GM23248 (cell line): ENCODE results near the gene LIMA1. TPM values are rescaled to one million over a fixed set of nuclear protein-coding genes. Genes with fewer than 3 reads are reported as not detected.

Experiments used
- DNase-seq: peaks from one replicate; pipeline ENCODE4 v3.0.0-alpha.2; 2015
- H2AFZ ChIP-seq: fragments of 200-600 bp; sonication (generic); 2 replicates; pipeline ENCODE4 v1.6.1; 2016; ENCODE audit warnings: antibody characterized with exemption
- H3F3A ChIP-seq: fragments of 200-600 bp; sonication (generic); 2 replicates; pipeline ENCODE4 v1.6.1; 2016; ENCODE audit warnings: mild to moderate bottlenecking, antibody characterized with exemption, mixed run types; ENCODE audit not compliant: insufficient read depth
- H3K27ac ChIP-seq: fragments of 200-600 bp; sonication (generic); 2 replicates; pipeline ENCODE4 v1.5.1; 2016; ENCODE audit warnings: mild to moderate bottlenecking
- H3K27me3 ChIP-seq: fragments of 200-600 bp; sonication (generic); replicated peaks from 2 replicates; pipeline ENCODE4 v1.6.1; 2016; ENCODE audit warnings: mild to moderate bottlenecking; ENCODE audit not compliant: insufficient read depth
- H3K36me3 ChIP-seq: fragments of 200-600 bp; sonication (generic); 2 replicates; pipeline ENCODE4 v1.6.1; 2016; ENCODE audit warnings: low read depth, mild to moderate bottlenecking
- H3K4me1 ChIP-seq: fragments of 200-600 bp; sonication (generic); 2 replicates; pipeline ENCODE4 v1.6.1; 2016; ENCODE audit warnings: mild to moderate bottlenecking; ENCODE audit not compliant: insufficient read depth
- H3K4me2 ChIP-seq: fragments of 200-600 bp; sonication (generic); one replicate; pipeline ENCODE4 v1.6.1; 2016; ENCODE audit warnings: mild to moderate bottlenecking; ENCODE audit not compliant: unreplicated experiment
- H3K4me3 ChIP-seq: fragments of 200-600 bp; sonication (generic); 2 replicates; pipeline ENCODE4 v1.5.1; 2016; ENCODE audit warnings: mild to moderate bottlenecking
- H3K79me2 ChIP-seq: fragments of 200-600 bp; sonication (generic); 2 replicates; pipeline ENCODE4 v1.6.1; 2016; ENCODE audit warnings: mild to moderate bottlenecking; ENCODE audit not compliant: insufficient read depth
- H3K9ac ChIP-seq: fragments of 200-600 bp; sonication (generic); 2 replicates; pipeline ENCODE4 v1.6.1; 2016; ENCODE audit warnings: mild to moderate bottlenecking
- H3K9me2 ChIP-seq: fragments of 200-600 bp; sonication (generic); 2 replicates; pipeline ENCODE4 v1.6.1; 2016; ENCODE audit warnings: mixed run types, mild to moderate bottlenecking, moderate library complexity; ENCODE audit not compliant: insufficient read depth
- H3K9me3 ChIP-seq: fragments of 200-600 bp; sonication (generic); one replicate; pipeline ENCODE4 v1.6.1; 2017; ENCODE audit warnings: low read depth
- H4K20me1 ChIP-seq: fragments of 200-600 bp; sonication (generic); 2 replicates; pipeline ENCODE4 v1.6.0; 2016; ENCODE audit not compliant: insufficient read depth
- EZH2 ChIP-seq: fragments of 200-600 bp; sonication (generic); IDR thresholded peaks from 2 replicates; pipeline ENCODE4 v1.6.1; 2018; ENCODE audit warnings: antibody characterized with exemption, mild to moderate bottlenecking; ENCODE audit not compliant: insufficient read depth, poor library complexity, severe bottlenecking
- EZH2phosphoT487 ChIP-seq: fragments of 200-600 bp; sonication (generic); IDR thresholded peaks from 2 replicates; pipeline ENCODE4 v1.6.1; 2018; ENCODE audit warnings: antibody characterized with exemption, moderate library complexity, mild to moderate bottlenecking, low read depth; ENCODE audit not compliant: insufficient read depth
- whole genome bisulfite sequencing, 2 experiments: methylation state at CpG; one replicate each; pipeline ENCODE4 v1.1.6; 2015 to 2017; ENCODE audit warnings: low lambda C conversion rate in 2 of 2, low coverage in 1 of 2; ENCODE audit errors: missing lambda C conversion rate in 2 of 2; 5-methylcytosine and 5-hydroxymethylcytosine counted together
- in situ Hi-C: fragments of 300-500 bp; cut with MboI; formaldehyde crosslinking; loops from 2 replicates; pipeline ENCODE4 v1.15.0; 2020
- polyA plus RNA-seq: library from polyadenylated mRNA; unstranded; fragments of >200 nt; fragmentation: Nextera tagmentation; extraction: Ambion mirVana; gene quantifications from 2 replicates; pipeline ENCODE4 v1.2.1, GENCODE V29; 2016
- total RNA-seq: library from RNA; depleted of rRNA; stranded (reverse); fragments of >200 nt; shearing (Covaris generic); gene quantifications from 2 replicates; pipeline ENCODE4 v1.2.3, GENCODE V29; 2014

LIMA1 gene
- total and polyA plus RNA-seq, 2 experiments from 2014 or later = 180 to 256 TPM

GRCh38 chr12:50218386-50218785 lies 64.9 kb downstream of the LIMA1 start:
- no peak for TF ChIP-seq EZH2phosphoT487
- TF ChIP-seq EZH2 = no peak
- Histone ChIP-seq H3K9me2 (no peaks in the 10 kb centered on the region), H2AFZ (no peak overlapping the region), H3K4me1 (peaks cover 52% of the 10 kb centered on the region), H3K79me2 (peaks cover 100% of the 10 kb centered on the region), H3F3A (peaks cover 76% of the 10 kb centered on the region), H3K4me3 (peak overlapping the region; percentile 96), H4K20me1 (0 out of 2 replicates have a peak, but pooled peaks cover 5% of the 10 kb centered on the region), H3K27me3 (no peaks in the 10 kb centered on the region), H3K9me3 (no peaks in the 10 kb centered on the region), H3K9ac (peak overlapping the region; percentile 18; the same call in 1 of the 2 replicates), H3K36me3 (peaks cover 33% of the 10 kb centered on the region), H3K27ac (peak overlapping the region; percentile 93), H3K4me2 (peak overlapping the region; percentile 78)
- WGBS, 2 experiments = 74 to 76% methylated on average over 4 of the region's 4 CpGs
- in situ Hi-C loops = no loop called here
- DNase-seq = peak; percentile 74

GRCh38 chr12:50217202-50217601 lies 66.1 kb downstream of the LIMA1 start:
- Histone ChIP-seq H3F3A (peaks cover 74% of the 10 kb centered on the region), H3K9me2 (no peaks in the 10 kb centered on the region), H3K4me2 (peak overlapping the region; percentile 59), H3K79me2 (peaks cover 100% of the 10 kb centered on the region), H2AFZ (no peak overlapping the region), H3K9me3 (no peaks in the 10 kb centered on the region), H3K9ac (no peak overlapping the region), H3K27ac (peak overlapping the region; percentile 93), H4K20me1 (0 out of 2 replicates have a peak, but pooled peaks cover 5% of the 10 kb centered on the region), H3K4me3 (peak overlapping the region; percentile 33), H3K4me1 (peaks cover 56% of the 10 kb centered on the region), H3K27me3 (no peaks in the 10 kb centered on the region), H3K36me3 (peaks cover 42% of the 10 kb centered on the region)
- peak; percentile 50 for DNase-seq
- in situ Hi-C loops = no loop called here
- WGBS, 2 experiments = 70 to 100% methylated on average over 1 of the region's 1 CpG
- no peak for TF ChIP-seq EZH2phosphoT487
- no peak for TF ChIP-seq EZH2

- no peak overlapping the region for H3K9ac ChIP-seq
- no peak for DNase-seq
- H3K9me3 ChIP-seq = no peaks in the 10 kb centered on the region
- no peaks in the 10 kb centered on the region for H3K27me3 ChIP-seq
- 85% methylated on average over 3 of the region's 3 CpGs for WGBS, 2 experiments
- peaks cover 52% of the 10 kb centered on the region for H3K36me3 ChIP-seq
- in situ Hi-C loops = no loop called here
- TF ChIP-seq EZH2phosphoT487 (no peak), EZH2 (no peak)
- no peaks in the 10 kb centered on the region for H3K9me2 ChIP-seq
- H3K4me2 ChIP-seq = peak overlapping the region; percentile 74
- peaks cover 68% of the 10 kb centered on the region for H3K4me1 ChIP-seq
- peak overlapping the region; percentile 49 for H3K4me3 ChIP-seq
- H2AFZ ChIP-seq = no peak overlapping the region
- peaks cover 100% of the 10 kb centered on the region for H3K79me2 ChIP-seq
- H4K20me1 ChIP-seq = 0 out of 2 replicates have a peak, but pooled peaks cover 5% of the 10 kb centered on the region
- H3K27ac ChIP-seq = no peak overlapping the region
- H3F3A ChIP-seq = peaks cover 72% of the 10 kb centered on the region
Observed at GRCh38 chr12:50215033-50215432, 68.3 kb downstream of the LIMA1 start.

- peaks cover 51% of the 10 kb centered on the region for H3K36me3 ChIP-seq
- no peak overlapping the region for H3K27ac ChIP-seq
- H3K9me2 ChIP-seq = no peaks in the 10 kb centered on the region
- H3F3A ChIP-seq = peaks cover 71% of the 10 kb centered on the region
- WGBS, 2 experiments = 0 to 8% methylated on average over 1 of the region's 1 CpG
- H3K4me1 ChIP-seq = peaks cover 66% of the 10 kb centered on the region
- no peak overlapping the region for H3K9ac ChIP-seq
- in situ Hi-C loops = no loop called here
- H3K4me2 ChIP-seq = peak overlapping the region; percentile 74
- H3K27me3 ChIP-seq = no peaks in the 10 kb centered on the region
- no peaks in the 10 kb centered on the region for H3K9me3 ChIP-seq
- no peak overlapping the region for H2AFZ ChIP-seq
- no peak for DNase-seq
- H3K4me3 ChIP-seq = peak overlapping the region; percentile 49
- TF ChIP-seq EZH2phosphoT487 = no peak
- TF ChIP-seq EZH2 = no peak
- peaks cover 100% of the 10 kb centered on the region for H3K79me2 ChIP-seq
- H4K20me1 ChIP-seq = 0 out of 2 replicates have a peak, but pooled peaks cover 5% of the 10 kb centered on the region
Observed at GRCh38 chr12:50214018-50214417, 69.3 kb downstream of the LIMA1 start.

GRCh38 chr12:50213439-50213838 lies 69.9 kb downstream of the LIMA1 start:
- no peaks in the 10 kb centered on the region for H3K9me2 ChIP-seq
- H3F3A ChIP-seq = peaks cover 70% of the 10 kb centered on the region
- peaks cover 100% of the 10 kb centered on the region for H3K79me2 ChIP-seq
- no peak for TF ChIP-seq EZH2
- no peak for TF ChIP-seq EZH2phosphoT487
- peak overlapping the region; percentile 74 for H3K4me2 ChIP-seq
- 0 out of 2 replicates have a peak overlapping the region, but pooled peaks have one; percentile 11 for H3K27ac ChIP-seq
- in situ Hi-C loops = no loop called here
- H2AFZ ChIP-seq = no peak overlapping the region
- H3K9ac ChIP-seq = no peak overlapping the region
- no peaks in the 10 kb centered on the region for H3K9me3 ChIP-seq
- 86 to 89% methylated on average over 2 of the region's 2 CpGs for WGBS, 2 experiments
- peak overlapping the region; percentile 49 for H3K4me3 ChIP-seq
- 0 out of 2 replicates have a peak, but pooled peaks cover 5% of the 10 kb centered on the region for H4K20me1 ChIP-seq
- no peak for DNase-seq
- H3K27me3 ChIP-seq = no peaks in the 10 kb centered on the region
- H3K4me1 ChIP-seq = peaks cover 62% of the 10 kb centered on the region
- H3K36me3 ChIP-seq = peaks cover 53% of the 10 kb centered on the region
